CD4-positive, alpha-beta T cell treated with Interleukin-10 for 1 hour (primary cell): ENCODE measurements around the gene COL13A1.

ENCODE experiments used
- DNase-seq: peaks from one replicate; pipeline ENCODE4 v3.0.0-alpha.2; 2020

The COL13A1 gene

DNA sequence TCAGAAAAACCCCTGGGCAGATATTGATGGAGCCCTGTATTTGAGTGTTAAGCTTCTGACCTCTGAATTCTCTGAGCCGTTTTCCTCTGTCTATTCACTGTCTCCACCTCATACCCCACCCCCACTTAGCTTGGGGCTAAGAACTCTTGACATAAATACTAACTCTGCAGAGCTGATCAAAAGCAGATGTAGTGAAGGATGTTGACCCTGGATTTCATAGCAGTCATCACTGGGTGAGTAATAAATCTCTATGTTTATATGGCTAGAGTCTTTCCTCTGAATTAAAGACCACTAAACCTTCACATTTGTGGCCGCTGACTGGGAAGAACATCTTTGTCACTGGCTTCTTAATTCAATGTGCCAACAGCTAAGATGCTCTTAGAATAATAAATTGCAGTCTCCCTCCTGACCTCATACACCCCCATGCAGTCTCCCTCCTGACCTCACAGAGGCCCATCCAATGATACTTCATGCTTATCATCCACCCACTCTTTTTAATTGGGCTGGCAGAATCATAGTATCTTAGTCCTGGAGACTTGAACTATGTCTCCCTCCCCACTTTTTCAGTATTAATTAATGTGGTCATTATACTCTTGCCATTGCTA lies 172.9 kb downstream of the COL13A1 start:
- DNase-seq = no peak

DNA sequence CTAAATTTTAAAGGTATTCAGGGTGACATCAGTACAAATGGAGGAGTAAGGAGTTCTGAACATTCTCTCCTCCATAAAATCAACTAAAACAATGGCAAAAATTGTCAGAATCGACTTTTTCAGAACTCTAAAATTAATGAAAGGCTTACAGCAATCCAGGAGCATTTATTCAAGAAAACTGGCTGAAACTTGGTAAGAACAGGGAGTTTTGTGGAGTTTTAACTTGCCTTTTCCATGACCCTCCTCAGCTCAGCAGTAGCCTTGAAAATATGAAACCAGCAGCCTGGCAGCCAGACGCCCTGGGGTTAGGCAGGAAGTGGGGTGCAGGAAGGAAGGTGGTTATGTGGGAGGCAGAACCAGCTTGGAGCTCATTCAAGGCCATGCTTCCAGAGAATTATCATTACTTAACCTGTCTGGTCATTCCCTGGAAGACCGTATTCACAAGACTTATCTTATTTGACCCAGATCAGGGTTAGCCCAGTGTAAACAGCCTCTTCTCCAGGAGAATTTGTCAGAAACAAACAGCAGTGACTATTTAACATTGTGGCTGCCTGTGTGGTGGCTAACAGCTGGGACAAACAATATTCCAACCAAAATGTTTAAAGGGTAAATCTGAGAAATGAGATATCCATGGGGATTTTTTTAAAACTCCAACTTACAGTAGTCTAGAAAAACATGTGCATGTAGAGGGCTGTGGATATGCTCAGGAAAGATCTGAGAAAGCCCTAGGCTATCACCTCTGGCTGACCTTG lies 175.3 kb downstream of the COL13A1 start:
- no peak for DNase-seq

- no peak for DNase-seq
Measured at GRCh38 chr10:69979174-69979573, 177.5 kb downstream of the COL13A1 start.

DNA sequence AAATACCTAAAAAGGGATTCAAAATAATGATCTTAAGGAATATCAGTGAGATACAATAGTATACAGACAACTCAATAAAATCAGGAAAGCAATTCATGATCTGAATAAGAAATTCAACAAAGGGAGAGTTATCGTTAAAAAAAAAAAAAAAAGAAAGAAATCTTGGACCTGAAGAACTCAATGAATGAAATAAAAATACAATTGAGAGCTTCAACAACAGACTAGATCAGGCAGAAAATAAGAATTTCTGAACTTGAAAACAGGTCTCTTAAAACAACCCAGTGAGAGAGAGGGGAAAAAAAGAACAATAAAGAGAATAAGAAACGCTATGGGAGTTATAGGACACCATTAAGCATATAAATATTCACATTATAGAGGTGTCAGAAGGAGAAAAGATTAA lies 179.0 kb downstream of the COL13A1 start:
- no peak for DNase-seq

DNA sequence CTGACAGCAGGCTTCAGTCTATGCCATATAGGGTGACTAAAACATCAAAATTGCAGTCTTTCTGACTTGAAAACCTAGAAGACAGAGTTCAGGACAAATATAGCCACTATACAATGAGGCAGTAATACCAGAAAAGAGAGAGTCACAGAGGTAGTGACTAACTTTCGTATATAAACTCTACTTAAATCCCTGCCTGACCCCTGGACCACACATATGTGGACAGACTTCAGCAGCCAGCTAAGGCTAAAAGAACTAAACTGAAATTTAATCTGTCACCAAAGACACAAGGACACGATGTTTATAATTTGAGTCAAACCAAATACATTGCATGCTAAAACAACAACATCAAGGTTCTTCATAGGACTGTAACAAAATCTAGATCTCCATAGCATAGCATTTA lies 186.4 kb downstream of the COL13A1 start:
- DNase-seq = no peak

DNA sequence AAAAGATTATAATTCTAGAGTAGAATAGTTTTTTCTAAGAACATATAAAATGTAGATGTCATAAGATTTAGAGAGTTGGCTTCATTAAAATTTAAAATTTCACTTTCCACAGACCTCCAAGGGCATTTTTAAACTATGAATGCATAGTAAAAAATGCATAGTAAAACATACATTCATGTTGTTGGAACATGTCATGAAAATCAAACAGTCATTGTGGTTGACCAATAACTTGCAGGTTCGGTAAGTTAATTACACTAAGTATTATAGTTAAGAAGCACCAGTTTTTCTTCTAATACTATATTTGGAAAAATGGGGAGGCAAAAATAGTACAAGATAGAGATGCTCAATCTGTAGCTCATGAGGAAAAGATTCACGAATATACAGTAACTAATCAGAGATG lies 189.4 kb downstream of the COL13A1 start:
- no peak for DNase-seq

DNA sequence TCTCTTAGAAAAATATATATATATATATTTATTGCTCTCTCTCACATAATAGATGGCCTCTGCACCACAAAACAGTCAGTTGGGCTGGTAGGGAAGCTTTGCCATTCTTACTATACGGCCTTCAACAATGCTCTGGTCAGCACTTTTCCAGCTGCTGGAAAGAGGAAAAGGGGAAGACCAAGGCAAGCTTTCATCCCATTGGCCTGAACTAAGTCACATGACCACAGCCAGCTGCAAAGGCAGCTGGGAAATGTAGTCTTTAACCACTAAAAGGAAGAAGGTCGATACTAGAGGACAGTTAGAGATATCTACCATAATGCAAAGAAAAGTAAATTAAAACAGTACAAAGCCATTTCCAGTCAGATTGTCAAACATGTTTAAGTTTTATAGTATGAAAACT lies 192.6 kb downstream of the COL13A1 start:
- DNase-seq = peak; percentile 20

- no peak for DNase-seq
Measured at GRCh38 chr10:69996611-69997010, 194.9 kb downstream of the COL13A1 start.

GRCh38 chr10:70000262-70000661 lies 198.6 kb downstream of the COL13A1 start:
- no peak for DNase-seq

DNA sequence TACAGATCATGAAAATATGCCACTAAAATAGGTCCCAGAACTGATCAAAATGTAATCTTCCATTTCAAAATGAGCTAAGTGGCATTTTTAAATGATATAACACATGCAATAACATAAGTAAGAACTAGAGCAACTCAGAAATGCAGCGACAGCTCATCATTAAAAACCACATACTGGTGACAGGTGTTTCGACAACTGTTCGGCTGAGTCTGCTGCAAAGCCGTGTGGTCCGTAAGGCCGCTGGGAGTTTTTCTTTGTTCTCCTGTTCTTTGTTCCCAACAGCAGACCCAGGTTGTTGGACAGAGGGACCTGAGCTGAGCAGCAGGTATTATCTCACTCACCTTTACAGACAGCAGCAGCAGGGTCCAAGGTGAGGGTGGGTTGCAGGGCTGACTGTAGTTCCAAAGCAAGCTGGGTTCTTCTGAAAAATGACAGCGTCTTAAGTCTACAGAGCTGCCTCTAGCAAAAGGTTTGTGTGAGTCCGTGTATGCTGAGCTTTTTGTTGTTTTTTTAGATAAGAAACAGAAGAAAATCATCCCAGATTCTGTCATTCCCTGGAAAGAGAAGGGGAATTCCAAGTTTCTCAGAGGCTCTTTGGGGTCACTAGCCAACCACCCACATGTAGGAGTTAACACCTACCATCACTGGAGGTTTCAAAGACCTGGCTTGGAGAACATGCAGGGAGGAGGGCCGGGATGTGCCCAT lies 205.6 kb downstream of the COL13A1 start:
- DNase-seq = no peak
